ENCODE data around the gene SLC25A30. TPM values are rescaled to one million over a fixed set of nuclear protein-coding genes. Genes with fewer than 3 reads are reported as not detected.

SLC25A30 gene
- total and polyA plus RNA-seq, 2 of the 13 experiments (the other 11 are each of a cell fraction or from before 2014, with no cell fraction given): 19.6 to 22.5 TPM

GRCh38 chr13:45447050-45447661 lies 29.0 kb upstream of the SLC25A30 start (continued):
- TF ChIP-seq ZBTB8A (CRISPR knock-in tag; IDR thresholded peaks at IDR 0.05; ENCODE audit: borderline replicate concordance, low read depth): no peak
- no peak for TF ChIP-seq ELF4 (CRISPR knock-in tag; IDR thresholded peaks at IDR 0.05; ENCODE audit: borderline replicate concordance)
- peak; percentile 78 for TF ChIP-seq ASH2L (IDR thresholded peaks at IDR 0.05; ENCODE audit: insufficient read length, low read depth, low read length)
- TF ChIP-seq TMF1 (CRISPR knock-in tag; IDR thresholded peaks at IDR 0.05; ENCODE audit: low read depth): no peak
- TF ChIP-seq DNMT3B (CRISPR knock-in tag; conservative IDR thresholded peaks at IDR 0.05): no peak
- TF ChIP-seq NCOA2 (CRISPR knock-in tag; IDR thresholded peaks at IDR 0.05): peak; percentile 96
- peak; percentile 81 for TF ChIP-seq KDM1A (CRISPR knock-in tag; IDR thresholded peaks at IDR 0.05)
- no peak for TF ChIP-seq ZNF343 (CRISPR knock-in tag; IDR thresholded peaks at IDR 0.05)
- no peak for TF ChIP-seq SNRNP70 (IDR thresholded peaks at IDR 0.05; ENCODE audit: low read depth, low read length)
- TF ChIP-seq ZNF207 (IDR thresholded peaks at IDR 0.05; ENCODE audit: borderline replicate concordance): no peak
- TF ChIP-seq ZFX (CRISPR knock-in tag; IDR thresholded peaks at IDR 0.05; ENCODE audit: low read depth): peak; percentile 36; the same call in 1 of the 2 replicates
- no peak for TF ChIP-seq ZNF326 (CRISPR knock-in tag; IDR thresholded peaks at IDR 0.05; ENCODE audit: borderline replicate concordance)
- TF ChIP-seq RAD51 (IDR thresholded peaks at IDR 0.05; ENCODE audit: borderline replicate concordance): no peak
- peak; percentile 87 for TF ChIP-seq FOXA3 (CRISPR knock-in tag; IDR thresholded peaks at IDR 0.05)
- no peak for TF ChIP-seq TP53 (CRISPR knock-in tag; conservative IDR thresholded peaks at IDR 0.05)
- no peak for TF ChIP-seq SP140L (CRISPR knock-in tag; IDR thresholded peaks at IDR 0.05; ENCODE audit: borderline replicate concordance)
- peak; percentile 63; the same call in 1 of the 2 replicates for TF ChIP-seq KMT2A (CRISPR knock-in tag; IDR thresholded peaks at IDR 0.05)
- peak; percentile 83 for TF ChIP-seq MLX (CRISPR knock-in tag; IDR thresholded peaks at IDR 0.05)
- no peak for TF ChIP-seq MBD4 (IDR thresholded peaks at IDR 0.05; ENCODE audit: borderline replicate concordance, low read length)
- TF ChIP-seq ZNF772 (CRISPR knock-in tag; IDR thresholded peaks at IDR 0.05): no peak
- peak; percentile 89 for TF ChIP-seq FOXP4 (CRISPR knock-in tag; IDR thresholded peaks at IDR 0.05)
- TF ChIP-seq ZNF570 (CRISPR knock-in tag; IDR thresholded peaks at IDR 0.05; ENCODE audit: borderline replicate concordance): no peak
- no peak for TF ChIP-seq ZMAT5 (CRISPR knock-in tag; IDR thresholded peaks at IDR 0.05; ENCODE audit: borderline replicate concordance, low read depth)
- TF ChIP-seq ZNF205 (CRISPR knock-in tag; IDR thresholded peaks at IDR 0.05): peak; percentile 60; the same call in 1 of the 2 replicates
- no peak for TF ChIP-seq U2AF1 (optimal IDR thresholded peaks at IDR 0.05; ENCODE audit: low read depth, low read length)
- peak; percentile 65 for TF ChIP-seq ERF (CRISPR knock-in tag; IDR thresholded peaks at IDR 0.05)
- no peak for TF ChIP-seq SP2 (CRISPR knock-in tag; IDR thresholded peaks at IDR 0.05)
- TF ChIP-seq GMEB2 (CRISPR knock-in tag; IDR thresholded peaks at IDR 0.05; ENCODE audit: low read depth): 0 out of 2 replicates have a peak, but pooled peaks have one; percentile 16

Data from HepG2 (cell line).